DMS153 treated with DMSO at 0.1 percent for 48 hours (cell line): ENCODE results near the gene CSNK1D.
"Not testable (repeated sequence)": the region's sequence is repeated elsewhere in the genome, so short reads cannot be mapped to it uniquely, and the experiment has no call there.

Source experiments
- DNase-seq: peaks from one replicate; lab custom pipeline; 2025; ENCODE audit not compliant: unreplicated experiment; lab: John Stamatoyannopoulos, UW

CSNK1D gene

GRCh38 chr17:82195675-82196672, 77.5 kb downstream of the CSNK1D start:
- DNase-seq, result no peak

GRCh38 chr17:82194765-82195164, 78.7 kb downstream of the CSNK1D start:
- no peak for DNase-seq

- no peak for DNase-seq
Measured at GRCh38 chr17:82193520-82194220, 79.8 kb downstream of the CSNK1D start.

- DNase-seq, result not testable (repeated sequence)
Measured at GRCh38 chr17:82193050-82193449, 80.5 kb downstream of the CSNK1D start.
